ENCODE results near the gene PCDH7.

DNA sequence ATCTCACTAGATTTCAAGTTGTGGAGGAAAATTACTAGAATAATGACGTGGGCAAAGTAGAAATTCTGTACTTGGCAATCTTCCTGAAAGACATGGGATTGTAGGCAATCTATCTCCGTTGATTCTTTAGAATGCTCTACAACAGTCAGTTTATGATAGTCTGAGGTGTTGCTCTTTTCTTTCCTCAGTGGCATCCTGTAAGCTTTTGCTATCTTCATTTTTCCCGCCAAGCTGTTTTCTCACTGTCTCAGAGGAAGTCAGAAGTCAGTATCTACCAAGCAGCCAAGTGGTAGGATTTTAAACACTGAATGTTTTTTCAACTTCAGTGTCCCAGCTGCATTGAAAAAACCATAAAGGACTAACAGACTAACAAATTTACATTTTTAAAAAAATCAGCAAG, 23.7 kb downstream of the PCDH7 start:
- TF ChIP-seq, protein P1, sequence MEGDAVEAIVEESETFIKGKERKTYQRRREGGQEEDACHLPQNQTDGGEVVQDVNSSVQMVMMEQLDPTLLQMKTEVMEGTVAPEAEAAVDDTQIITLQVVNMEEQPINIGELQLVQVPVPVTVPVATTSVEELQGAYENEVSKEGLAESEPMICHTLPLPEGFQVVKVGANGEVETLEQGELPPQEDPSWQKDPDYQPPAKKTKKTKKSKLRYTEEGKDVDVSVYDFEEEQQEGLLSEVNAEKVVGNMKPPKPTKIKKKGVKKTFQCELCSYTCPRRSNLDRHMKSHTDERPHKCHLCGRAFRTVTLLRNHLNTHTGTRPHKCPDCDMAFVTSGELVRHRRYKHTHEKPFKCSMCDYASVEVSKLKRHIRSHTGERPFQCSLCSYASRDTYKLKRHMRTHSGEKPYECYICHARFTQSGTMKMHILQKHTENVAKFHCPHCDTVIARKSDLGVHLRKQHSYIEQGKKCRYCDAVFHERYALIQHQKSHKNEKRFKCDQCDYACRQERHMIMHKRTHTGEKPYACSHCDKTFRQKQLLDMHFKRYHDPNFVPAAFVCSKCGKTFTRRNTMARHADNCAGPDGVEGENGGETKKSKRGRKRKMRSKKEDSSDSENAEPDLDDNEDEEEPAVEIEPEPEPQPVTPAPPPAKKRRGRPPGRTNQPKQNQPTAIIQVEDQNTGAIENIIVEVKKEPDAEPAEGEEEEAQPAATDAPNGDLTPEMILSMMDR (IDR thresholded peaks at IDR 0.05) = no peak
- no peak for TF ChIP-seq POLR2A (IDR thresholded peaks at IDR 0.05)

Measured in esophagus squamous epithelium (tissue), 4 donors.